GM12872 (cell line): Measurements from ENCODE around the gene S100A11.

Experiments used
- CTCF ChIP-seq: IDR thresholded peaks from 3 replicates; pipeline ENCODE4 v1.5.1; 2011; ENCODE audit warnings: low read depth, mild to moderate bottlenecking, low read length, moderate library complexity; ENCODE audit not compliant: insufficient read depth

S100A11 gene

GRCh38 chr1:151991663-151992302 is 45.0 kb downstream of the S100A11 start:
- TF ChIP-seq CTCF, result no peak

- TF ChIP-seq CTCF, result no peak
Measured at GRCh38 chr1:151990856-151991198, 46.0 kb downstream of the S100A11 start.

GRCh38 chr1:151990058-151990855 is 46.5 kb downstream of the S100A11 start:
- no peak for TF ChIP-seq CTCF

GRCh38 chr1:151989211-151989862 is 47.5 kb downstream of the S100A11 start:
- no peak for TF ChIP-seq CTCF

GRCh38 chr1:151988405-151988923 is 48.3 kb downstream of the S100A11 start:
- TF ChIP-seq CTCF, result no peak

- no peak for TF ChIP-seq CTCF
Measured at GRCh38 chr1:151986501-151987190, 50.2 kb downstream of the S100A11 start.

GRCh38 chr1:151985768-151986167 is 51.0 kb downstream of the S100A11 start:
- no peak for TF ChIP-seq CTCF
